Measurements from ENCODE around the gene EHMT2. TPM values are rescaled to one million over a fixed set of nuclear protein-coding genes. Genes with fewer than 3 reads are reported as not detected.

Gene EHMT2
- total and polyA plus RNA-seq, 2 of the 4 experiments (the other 2 are of a cell fraction), result 38.0 to 51.2 TPM

GRCh38 chr6:31881136-31881859 lies 16.2 kb downstream of the EHMT2 start:
- TF ChIP-seq MXI1 (IDR thresholded peaks at IDR 0.05; ENCODE audit: borderline replicate concordance, low read depth, low read length), result no peak
- no peak for TF ChIP-seq CHD1 (IDR thresholded peaks at IDR 0.05; ENCODE audit: low read depth, low read length)
- no peak for TF ChIP-seq ELK1 (IDR thresholded peaks at IDR 0.05; ENCODE audit: borderline replicate concordance, low read depth, low read length)
- no peak for TF ChIP-seq MAFK (IDR thresholded peaks at IDR 0.05; ENCODE audit: low read depth, low read length)
- no peak for TF ChIP-seq RAD21 (IDR thresholded peaks at IDR 0.05; ENCODE audit: low read length)
- no peak for TF ChIP-seq MAZ (IDR thresholded peaks at IDR 0.05; ENCODE audit: borderline replicate concordance, low read depth, low read length)
- TF ChIP-seq RFX5 (IDR thresholded peaks at IDR 0.05; ENCODE audit: low read depth, low read length), result no peak
- no peak for TF ChIP-seq NFE2L2 (IDR thresholded peaks at IDR 0.05; ENCODE audit: low read depth, low read length)
- no peak for TF ChIP-seq CTCF (conservative IDR thresholded peaks at IDR 0.05; ENCODE audit: low read depth, low read length)
- TF ChIP-seq FOS (IDR thresholded peaks at IDR 0.05; ENCODE audit: low read depth, low read length), result no peak
- no peak for TF ChIP-seq RCOR1 (IDR thresholded peaks at IDR 0.05; ENCODE audit: insufficient replicate concordance, low read length)
- no peak for TF ChIP-seq SMC3 (IDR thresholded peaks at IDR 0.05; ENCODE audit: low read depth, low read length)
- no peak for TF ChIP-seq BHLHE40 (IDR thresholded peaks at IDR 0.05; ENCODE audit: low read depth, low read length)
- TF ChIP-seq POLR2A (IDR thresholded peaks at IDR 0.05; ENCODE audit: low read depth, low read length), result no peak
- dilution Hi-C loops (cut with HindIII; ENCODE audit: low sequenced_read_pairs, unreplicated experiment) (no loop called here), intact Hi-C loops (cut with micrococcal nuclease) (no loop called here), in situ Hi-C loops (cut with MboI; ENCODE audit: low sequenced_read_pairs) (no loop called here)
- H3K23ac ChIP-seq (ENCODE audit: low read depth, low read length), result no peak overlapping the region
- ATAC-seq (ENCODE audit: low read depth) (no peak), DNase-seq (no peak)
- ChIA-PET POLR2A (ENCODE audit: unreplicated experiment) (no interaction called here), CTCF (no interaction called here)
- 94% methylated on average over 4 of the region's 9 CpGs; no CpG with 5 or more reads in 1 of the 2 experiments for WGBS, 2 experiments (ENCODE audit: extremely low coverage in 2 of 2, insufficient read length in 1 of 2)
- no TSS peak for BruUV-seq (replicated peaks)
- H2AK5ac ChIP-seq (ENCODE audit: low read depth, low read length), result no peak overlapping the region
- H3K4me2 ChIP-seq (ENCODE audit: low read depth, low read length), result no peak overlapping the region
- no peak overlapping the region for H4K8ac ChIP-seq (ENCODE audit: low read depth in 2 of 2, low read length in 2 of 2)
- H3K56ac ChIP-seq (ENCODE audit: extremely low read depth, insufficient read depth, low read length), result no peak overlapping the region
- H4K5ac ChIP-seq (ENCODE audit: low read depth, low read length), result no peak overlapping the region
- H3K14ac ChIP-seq (replicated peaks; ENCODE audit: low read depth, low read length), result no peak overlapping the region
- H2BK120ac ChIP-seq (ENCODE audit: low read depth, low read length), result no peak overlapping the region
- no peak overlapping the region for H2AFZ ChIP-seq (replicated peaks; ENCODE audit: low read length, poor library complexity)
- no peak overlapping the region for H2BK15ac ChIP-seq (ENCODE audit: low read depth, low read length)
- no peak overlapping the region for H2BK20ac ChIP-seq (ENCODE audit: low read depth, low read length)
- no peaks in the 10 kb centered on the region for H3K9me3 ChIP-seq (ENCODE audit: control insufficient read depth, insufficient read depth, low read length)
- no peaks in the 10 kb centered on the region for H3K4me1 ChIP-seq (ENCODE audit: control insufficient read depth, insufficient read depth, low read length)
- H3K36me3 ChIP-seq (ENCODE audit: control insufficient read depth, insufficient read depth, low read length), result peaks cover 55% of the 10 kb centered on the region
- H3K4me3 ChIP-seq (ENCODE audit: insufficient read depth, low read depth, low read length), result no peak overlapping the region
- no peak overlapping the region for H3K4ac ChIP-seq (ENCODE audit: low read depth, low read length)
- 0 out of 2 replicates have a peak, but pooled peaks cover 2% of the 10 kb centered on the region for H4K20me1 ChIP-seq (ENCODE audit: insufficient read depth, low read length)
- H3K79me1 ChIP-seq (ENCODE audit: low read depth in 1 of 2, low read length in 2 of 2), result no peaks in the 10 kb centered on the region
- no peak overlapping the region for H2BK5ac ChIP-seq (ENCODE audit: low read depth, low read length, poor library complexity, severe bottlenecking)
- H3K27me3 ChIP-seq (ENCODE audit: control insufficient read depth, insufficient read depth, low read length), result no peaks in the 10 kb centered on the region
- peak overlapping the region; percentile 70 for H2AK9ac ChIP-seq (replicated peaks; ENCODE audit: low read depth, low read length, poor library complexity)
- no peak overlapping the region for H3K27ac ChIP-seq (ENCODE audit: insufficient read depth, low read length)
- no peak overlapping the region for H3K18ac ChIP-seq (ENCODE audit: low read depth, low read length)
- 0 out of 2 replicates have a peak, but pooled peaks cover 2% of the 10 kb centered on the region for H3K9me1 ChIP-seq (ENCODE audit: insufficient read depth, low read length)
- no peak overlapping the region for H3K9ac ChIP-seq (ENCODE audit: low read depth, low read length)
- no peak overlapping the region for H4K91ac ChIP-seq (ENCODE audit: insufficient read depth, low read depth, low read length)
